ENCODE results near the gene CYP4Z1.
"Not testable (repeated sequence)": the region's sequence is repeated elsewhere in the genome, so short reads cannot be mapped to it uniquely, and the experiment has no call there.

DNA sequence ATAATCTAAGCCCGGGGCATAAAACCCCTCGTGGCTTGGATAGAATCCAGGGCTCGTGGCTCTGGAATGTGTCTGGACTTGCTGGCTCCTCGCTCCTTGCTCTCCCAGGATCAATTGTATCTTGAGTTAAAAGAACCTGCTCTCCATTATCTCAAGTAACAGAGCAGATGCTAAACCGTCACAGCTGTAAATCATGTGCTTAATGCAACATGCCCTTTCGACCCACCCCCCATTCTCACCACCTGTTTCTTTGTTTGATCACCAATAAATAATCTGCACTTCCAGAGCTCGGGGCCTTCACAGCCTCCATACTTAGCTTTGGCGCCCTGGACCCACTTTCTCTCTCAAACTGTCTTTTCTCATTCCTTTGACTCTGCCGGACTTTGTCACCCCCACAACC is 82.1 kb downstream of the CYP4Z1 start:
- not testable (repeated sequence) for TF ChIP-seq CTCF, POLR2A (IDR thresholded peaks at IDR 0.05)

Measured in lower leg skin (tissue), 3 donors.